HepG2 (cell line): ENCODE results near the gene SYS1. TPM values are rescaled to one million over a fixed set of nuclear protein-coding genes. Genes with fewer than 3 reads are reported as not detected.
A peak's percentile ranks its signal among the peaks of the same experiment; 100 is the strongest.

Experiments
- ARID5B ChIP-seq: IDR thresholded peaks from 2 replicates; pipeline ENCODE4 v1.4.0; 2020; ENCODE audit warnings: mild to moderate bottlenecking, missing genetic modification reagents
- GLI4 ChIP-seq: sonication (generic); formaldehyde crosslinking; IDR thresholded peaks from 2 replicates; pipeline ENCODE4 v1.5.1; 2020; ENCODE audit warnings: missing genetic modification reagents, mild to moderate bottlenecking, moderate library complexity, borderline replicate concordance
- HNRNPLL ChIP-seq: fragments of 200-400 bp; formaldehyde crosslinking; IDR thresholded peaks from 2 replicates; pipeline ENCODE4 v1.6.1; 2017; ENCODE audit warnings: mild to moderate bottlenecking, low read depth, low read length; ENCODE audit not compliant: poor library complexity, severe bottlenecking
- IRF9 ChIP-seq: sonication (generic); formaldehyde crosslinking; IDR thresholded peaks from 2 replicates; pipeline ENCODE4 v1.8.0; 2022; ENCODE audit warnings: missing genetic modification reagents, mild to moderate bottlenecking, borderline replicate concordance
- MZF1 ChIP-seq: sonication (generic); formaldehyde crosslinking; IDR thresholded peaks from 2 replicates; pipeline ENCODE4 v1.8.1; 2023; ENCODE audit warnings: mild to moderate bottlenecking, missing genetic modification reagents, borderline replicate concordance
- NCOA5 ChIP-seq: sonication (generic); formaldehyde crosslinking; IDR thresholded peaks from 2 replicates; pipeline ENCODE4 v1.4.0; 2020; ENCODE audit warnings: missing genetic modification reagents
- RARA ChIP-seq: IDR thresholded peaks from 2 replicates; pipeline ENCODE4 v1.6.1; 2016; ENCODE audit warnings: missing genetic modification reagents, missing compliant biosample characterization
- RBAK ChIP-seq: sonication (generic); formaldehyde crosslinking; IDR thresholded peaks from 2 replicates; pipeline ENCODE4 v1.5.1; 2020; ENCODE audit warnings: mild to moderate bottlenecking, missing genetic modification reagents
- SKI ChIP-seq: fragments of 450-650 bp; IDR thresholded peaks from one replicate; pipeline ENCODE4 v1.6.1; 2018; ENCODE audit warnings: mild to moderate bottlenecking; ENCODE audit not compliant: partially characterized antibody
- ZBTB7A ChIP-seq: sonication (generic); formaldehyde crosslinking; IDR thresholded peaks from 2 replicates; pipeline ENCODE4 v1.8.0; 2022; ENCODE audit warnings: mild to moderate bottlenecking, missing genetic modification reagents
- ZNF280B ChIP-seq: sonication (generic); formaldehyde crosslinking; IDR thresholded peaks from 2 replicates; pipeline ENCODE4 v1.5.0; 2020; ENCODE audit warnings: missing genetic modification reagents, mild to moderate bottlenecking, borderline replicate concordance
- ZNF34 ChIP-seq: sonication (generic); formaldehyde crosslinking; IDR thresholded peaks from 2 replicates; pipeline ENCODE4 v1.4.0; 2020; ENCODE audit warnings: mild to moderate bottlenecking, missing genetic modification reagents, borderline replicate concordance
- ZNF598 ChIP-seq: sonication (generic); formaldehyde crosslinking; IDR thresholded peaks from 2 replicates; pipeline ENCODE4 v1.5.1; 2020; ENCODE audit warnings: mild to moderate bottlenecking, missing genetic modification reagents, borderline replicate concordance
- ZNF609 ChIP-seq: sonication (generic); formaldehyde crosslinking; IDR thresholded peaks from 2 replicates; pipeline ENCODE4 v1.4.0; 2020; ENCODE audit warnings: mild to moderate bottlenecking, missing genetic modification reagents, borderline replicate concordance
- ZNF772 ChIP-seq: sonication (generic); formaldehyde crosslinking; IDR thresholded peaks from 2 replicates; pipeline ENCODE4 v1.5.0; 2020; ENCODE audit warnings: mild to moderate bottlenecking, missing genetic modification reagents
- ZNF781 ChIP-seq: sonication (generic); formaldehyde crosslinking; IDR thresholded peaks from 2 replicates; pipeline ENCODE4 v1.5.1; 2020; ENCODE audit warnings: borderline replicate concordance, mild to moderate bottlenecking, missing genetic modification reagents; ENCODE audit errors: not compliant biosample characterization
- polyA plus RNA-seq, 8 experiments: library from polyadenylated mRNA; depleted of rRNA in 3 of 8; stranded (reverse) in 7 of 8; unstranded in 1 of 8; fragments of >200 nt; fragmentation: Illumina TruSeq in 4 of 8; extraction: Trizol in 4 of 8; gene quantifications; 2 replicates each; pipeline versions ENCODE4 v1.2.1 to v1.2.3, GENCODE V29; 2011 to 2016; ENCODE audit warnings: low read depth in 4 of 8, missing spikeins in 1 of 8, mixed read lengths in 1 of 8; ENCODE audit not compliant: insufficient read depth in 1 of 8
- total RNA-seq, 5 experiments: library from RNA; depleted of rRNA; stranded (reverse); fragments of >200 nt; fragmentation: Illumina TruSeq; extraction: Trizol; gene quantifications; 2 replicates each; pipeline ENCODE4 v1.2.3, GENCODE V29; 2016; ENCODE audit warnings: low read depth in 1 of 5

SYS1 gene
- total and polyA plus RNA-seq, 2 of the 13 experiments (the other 11 are each of a cell fraction or from before 2014, with no cell fraction given): 38.3 to 65.6 TPM

GRCh38 chr20:45337367-45338120, 25.4 kb upstream of the SYS1 start (continued):
- TF ChIP-seq ZNF609 (CRISPR knock-in tag): peak; percentile 46; the same call in 1 of the 2 replicates
- peak; percentile 85 for TF ChIP-seq ZNF280B (CRISPR knock-in tag)
- TF ChIP-seq ARID5B (CRISPR knock-in tag): 0 out of 2 replicates have a peak, but pooled peaks have one; percentile 1
- TF ChIP-seq RBAK: 0 out of 2 replicates have a peak, but pooled peaks have one; percentile 42
- peak; percentile 51 for TF ChIP-seq RARA (CRISPR knock-in tag)
- no peak for TF ChIP-seq GLI4 (CRISPR knock-in tag)
- no peak for TF ChIP-seq SKI
- TF ChIP-seq NCOA5 (CRISPR knock-in tag): no peak
- peak; percentile 25 for TF ChIP-seq ZNF772 (CRISPR knock-in tag)
- TF ChIP-seq ZBTB7A (CRISPR knock-in tag): peak; percentile 79
- TF ChIP-seq MZF1 (CRISPR knock-in tag): 0 out of 2 replicates have a peak, but pooled peaks have one; percentile 82
- no peak; the same call in none of the 2 replicates for TF ChIP-seq ZNF598
- peak; percentile 46; the same call in 1 of the 2 replicates for TF ChIP-seq ZNF34 (CRISPR knock-in tag)
- TF ChIP-seq IRF9 (CRISPR knock-in tag): peak; percentile 22; the same call in 1 of the 2 replicates
- peak; percentile 21 for TF ChIP-seq HNRNPLL
- TF ChIP-seq ZNF781 (CRISPR knock-in tag): peak; percentile 75
